ENCODE measurements around the gene PFKFB4.
"Not testable (repeated sequence)": the region's sequence is repeated elsewhere in the genome, so short reads cannot be mapped to it uniquely, and the experiment has no call there.

Gene PFKFB4

DNA sequence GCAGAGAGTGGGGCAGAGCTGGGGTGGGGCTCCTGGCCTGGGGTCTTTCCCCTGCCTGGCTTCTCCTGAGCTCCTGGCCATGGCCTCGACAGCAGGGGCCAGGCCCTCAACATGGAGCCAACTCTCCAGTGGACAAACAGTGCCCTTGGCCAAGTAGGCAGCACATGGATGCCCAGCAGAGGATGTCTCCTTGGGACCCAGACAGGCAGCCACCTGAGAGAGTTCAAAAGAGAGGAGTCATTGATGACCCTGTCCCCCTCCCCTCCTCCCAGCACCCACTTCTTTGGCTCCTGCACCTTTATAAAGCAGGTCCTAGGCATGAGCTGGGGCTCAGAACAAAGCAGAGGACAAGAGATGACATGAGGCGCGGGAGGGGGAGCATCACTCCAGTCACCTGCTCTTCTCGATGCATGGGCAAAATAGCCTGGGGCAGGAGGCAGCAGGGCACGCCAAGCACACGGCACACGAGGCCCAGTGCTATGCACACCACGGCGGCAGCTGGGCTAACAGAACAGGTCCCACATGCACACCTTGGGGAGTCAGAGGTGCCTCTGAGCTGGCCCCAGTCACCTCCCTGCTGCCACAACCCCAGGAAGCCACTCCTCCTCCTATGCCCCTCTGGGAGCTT lies 80.1 kb downstream of the PFKFB4 start:
- DNase-seq (ENCODE audit: low read depth in 2 of 2): no peak
- TF ChIP-seq, protein P1, sequence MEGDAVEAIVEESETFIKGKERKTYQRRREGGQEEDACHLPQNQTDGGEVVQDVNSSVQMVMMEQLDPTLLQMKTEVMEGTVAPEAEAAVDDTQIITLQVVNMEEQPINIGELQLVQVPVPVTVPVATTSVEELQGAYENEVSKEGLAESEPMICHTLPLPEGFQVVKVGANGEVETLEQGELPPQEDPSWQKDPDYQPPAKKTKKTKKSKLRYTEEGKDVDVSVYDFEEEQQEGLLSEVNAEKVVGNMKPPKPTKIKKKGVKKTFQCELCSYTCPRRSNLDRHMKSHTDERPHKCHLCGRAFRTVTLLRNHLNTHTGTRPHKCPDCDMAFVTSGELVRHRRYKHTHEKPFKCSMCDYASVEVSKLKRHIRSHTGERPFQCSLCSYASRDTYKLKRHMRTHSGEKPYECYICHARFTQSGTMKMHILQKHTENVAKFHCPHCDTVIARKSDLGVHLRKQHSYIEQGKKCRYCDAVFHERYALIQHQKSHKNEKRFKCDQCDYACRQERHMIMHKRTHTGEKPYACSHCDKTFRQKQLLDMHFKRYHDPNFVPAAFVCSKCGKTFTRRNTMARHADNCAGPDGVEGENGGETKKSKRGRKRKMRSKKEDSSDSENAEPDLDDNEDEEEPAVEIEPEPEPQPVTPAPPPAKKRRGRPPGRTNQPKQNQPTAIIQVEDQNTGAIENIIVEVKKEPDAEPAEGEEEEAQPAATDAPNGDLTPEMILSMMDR (IDR thresholded peaks at IDR 0.05; ENCODE audit: low read depth, low read length): no peak
- no peak overlapping the region for H3K4me3 ChIP-seq (replicated peaks in 1 of 2; ENCODE audit: low read depth in 2 of 2, low read length in 2 of 2)

DNA sequence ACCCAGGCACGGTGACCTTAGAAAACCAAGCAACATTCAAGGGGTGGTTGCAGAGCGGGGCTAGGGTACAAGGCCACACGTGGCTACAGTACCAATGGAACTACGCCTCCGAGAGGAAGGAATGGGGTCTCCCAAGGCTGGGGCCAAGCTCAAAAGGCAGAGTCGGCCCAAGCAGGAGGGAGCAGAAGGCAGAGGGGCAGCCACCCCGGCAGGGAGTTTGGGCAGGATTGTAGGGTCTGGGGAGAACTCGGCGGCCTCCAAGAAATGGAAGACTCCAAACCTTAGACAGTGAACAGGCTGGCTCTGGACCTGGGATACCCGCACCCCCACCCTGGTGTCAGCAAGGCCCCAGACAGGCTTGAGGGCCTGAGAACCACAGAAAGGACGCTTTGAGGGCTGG lies 81.4 kb downstream of the PFKFB4 start:
- TF ChIP-seq, protein P1 (IDR thresholded peaks at IDR 0.05; ENCODE audit: low read depth, low read length): no peak
- no peak overlapping the region for H3K4me3 ChIP-seq (replicated peaks in 1 of 2; ENCODE audit: low read depth in 2 of 2, low read length in 2 of 2)
- DNase-seq (ENCODE audit: low read depth in 2 of 2): no peak

DNA sequence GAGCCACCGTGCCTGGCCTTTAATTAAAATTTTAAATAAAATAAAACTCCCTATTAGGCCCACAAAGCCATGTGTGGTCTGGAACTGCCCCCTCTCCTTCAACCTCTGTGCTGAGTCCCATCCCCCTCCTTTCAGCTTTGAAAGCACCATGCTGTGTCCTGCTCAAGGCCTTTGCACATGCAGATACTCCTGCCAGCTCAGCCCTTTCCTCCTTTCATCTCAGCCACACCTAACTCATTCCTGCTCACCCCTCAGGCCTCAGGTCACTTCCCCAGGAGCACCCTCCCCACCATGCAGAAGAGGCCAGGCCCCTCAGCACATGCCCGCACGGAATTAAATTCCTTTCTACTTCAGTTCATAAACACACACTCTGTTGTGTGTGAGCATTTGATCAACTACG lies 82.0 kb downstream of the PFKFB4 start:
- TF ChIP-seq, protein P1 (IDR thresholded peaks at IDR 0.05; ENCODE audit: low read depth, low read length): no peak
- no peak for DNase-seq (ENCODE audit: low read depth in 2 of 2)

DNA sequence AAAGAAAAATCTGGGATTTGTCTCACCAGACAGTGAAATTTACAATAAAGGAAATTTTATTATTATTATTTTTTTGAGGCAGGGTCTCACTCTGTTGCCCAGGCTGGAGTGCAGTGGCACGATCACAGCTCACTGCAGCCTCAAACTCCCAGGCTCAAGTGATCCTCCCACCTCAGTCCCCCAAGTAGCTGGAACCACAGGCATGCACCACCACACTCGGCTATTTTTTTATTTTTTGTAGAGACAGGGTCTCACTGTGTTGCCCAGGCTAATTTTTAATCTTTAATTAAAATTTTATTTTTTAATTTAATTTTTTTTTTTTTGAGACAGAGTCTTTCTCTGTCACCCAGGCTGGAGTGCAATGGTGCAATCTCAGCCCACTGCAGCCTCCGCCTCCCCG lies 82.6 kb downstream of the PFKFB4 start:
- H3K4me3 ChIP-seq (replicated peaks in 1 of 2; ENCODE audit: low read depth in 2 of 2, low read length in 2 of 2); DNase-seq (ENCODE audit: low read depth in 2 of 2): not testable (repeated sequence)

More for the DNA sequence above, 82.0 kb downstream of the PFKFB4 start:
- H3K4me3 ChIP-seq (replicated peaks in 1 of 2; ENCODE audit: low read depth in 2 of 2, low read length in 2 of 2): no peak overlapping the region

DNA sequence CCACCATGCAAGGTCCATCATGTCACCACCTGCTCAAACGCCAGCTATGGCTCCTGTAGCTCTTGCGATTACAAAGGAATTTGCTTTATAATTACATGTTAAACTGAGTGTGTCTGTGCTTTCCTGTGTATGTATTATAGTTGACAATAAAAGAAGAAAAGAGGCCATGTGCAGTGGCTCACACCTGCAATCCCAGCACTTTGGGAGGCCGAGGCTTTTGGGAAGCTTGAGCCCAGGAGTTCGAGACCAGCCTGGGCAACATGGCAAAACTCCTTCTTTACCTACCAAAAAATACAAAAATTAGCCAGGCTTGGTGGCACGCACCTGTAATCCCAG lies 83.0 kb downstream of the PFKFB4 start:
- TF ChIP-seq, protein P1 (IDR thresholded peaks at IDR 0.05; ENCODE audit: low read depth, low read length): no peak
- DNase-seq (ENCODE audit: low read depth in 2 of 2): no peak
- H3K4me3 ChIP-seq (replicated peaks in 1 of 2; ENCODE audit: low read depth in 2 of 2, low read length in 2 of 2): no peak overlapping the region

DNA sequence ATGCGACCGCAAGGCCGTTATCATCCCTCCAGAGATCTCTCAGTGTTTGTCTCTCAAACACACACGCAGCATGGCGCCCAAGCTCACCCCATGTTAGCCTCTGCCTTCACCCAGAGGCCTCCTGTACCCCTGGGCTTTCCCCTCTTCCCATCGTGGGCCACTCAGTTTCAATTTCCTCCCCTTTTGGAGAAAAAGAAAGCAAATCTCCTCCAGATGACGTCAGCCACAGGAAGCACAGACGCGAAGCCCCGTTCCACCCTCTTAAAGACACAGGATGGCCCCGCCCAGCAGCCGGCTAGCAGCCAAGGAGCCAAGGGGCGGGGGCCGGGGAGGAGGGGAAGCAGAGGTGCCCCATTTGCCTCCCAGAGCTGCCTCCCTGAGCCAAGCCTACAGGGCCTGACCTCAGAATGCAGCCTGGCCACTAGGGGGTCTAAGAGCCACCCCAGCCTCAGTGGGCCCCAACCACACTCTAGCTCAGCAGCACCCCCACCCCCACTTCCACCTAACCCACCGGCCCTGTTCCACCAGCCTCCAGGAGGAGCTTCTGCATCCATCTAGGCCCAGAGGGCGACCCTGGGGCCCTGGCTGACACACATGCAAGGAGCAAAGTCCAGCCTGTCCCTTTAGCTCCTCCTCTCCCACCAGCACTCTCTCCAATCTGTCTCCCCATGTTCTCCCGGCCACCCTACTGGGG lies 83.5 kb downstream of the PFKFB4 start:
- DNase-seq (ENCODE audit: low read depth in 2 of 2): peak; percentile 94 to 95
- peak overlapping the region; percentile 70 to 87 for H3K4me3 ChIP-seq (replicated peaks in 1 of 2; ENCODE audit: low read depth in 2 of 2, low read length in 2 of 2)
- TF ChIP-seq, protein P1 (IDR thresholded peaks at IDR 0.05; ENCODE audit: low read depth, low read length): peak; percentile 35

DNA sequence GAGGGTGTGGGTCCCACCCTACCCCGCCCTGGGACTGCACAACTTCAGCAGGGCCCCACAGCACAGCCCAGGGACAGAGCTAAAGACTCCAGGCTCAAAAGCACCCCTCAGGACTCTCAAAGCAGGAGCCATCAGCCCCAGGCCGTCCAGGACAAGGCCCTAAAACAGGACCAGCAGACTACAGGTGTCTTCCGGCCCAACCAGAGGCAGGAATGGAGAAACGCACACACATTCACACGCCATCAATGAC lies 84.0 kb downstream of the PFKFB4 start:
- TF ChIP-seq, protein P1 (IDR thresholded peaks at IDR 0.05; ENCODE audit: low read depth, low read length): no peak
- no peak for DNase-seq (ENCODE audit: low read depth in 2 of 2)

More for the DNA sequence above, 84.0 kb downstream of the PFKFB4 start:
- peak overlapping the region; percentile 70 to 87 for H3K4me3 ChIP-seq (replicated peaks in 1 of 2; ENCODE audit: low read depth in 2 of 2, low read length in 2 of 2)
